ENCODE measurements around the gene LRRC58.

GRCh38 chr3:120304616-120305015, 44.5 kb downstream of the LRRC58 start:
- TF ChIP-seq REST (IDR thresholded peaks at IDR 0.05; ENCODE audit: low read depth) (no peak), CEBPB (IDR thresholded peaks at IDR 0.05; ENCODE audit: low read depth) (no peak), CTCF (IDR thresholded peaks at IDR 0.05 in 2 of 3, conservative IDR thresholded peaks at IDR 0.05 in 1 of 3; ENCODE audit: borderline replicate concordance in 1 of 3, insufficient read depth in 1 of 3, low read depth in 2 of 3, low read length in 2 of 3) (no peak), POLR2AphosphoS5 (IDR thresholded peaks at IDR 0.05; ENCODE audit: low read depth, low read length) (no peak), SRF (IDR thresholded peaks at IDR 0.05; ENCODE audit: low read depth) (no peak), POLR2A (IDR thresholded peaks at IDR 0.05; ENCODE audit: borderline replicate concordance, extremely low read depth, insufficient read depth, insufficient read length) (no peak)

Measured in HCT116 (cell line).